Measurements from ENCODE around the gene MAP3K15.

Gene MAP3K15

DNA sequence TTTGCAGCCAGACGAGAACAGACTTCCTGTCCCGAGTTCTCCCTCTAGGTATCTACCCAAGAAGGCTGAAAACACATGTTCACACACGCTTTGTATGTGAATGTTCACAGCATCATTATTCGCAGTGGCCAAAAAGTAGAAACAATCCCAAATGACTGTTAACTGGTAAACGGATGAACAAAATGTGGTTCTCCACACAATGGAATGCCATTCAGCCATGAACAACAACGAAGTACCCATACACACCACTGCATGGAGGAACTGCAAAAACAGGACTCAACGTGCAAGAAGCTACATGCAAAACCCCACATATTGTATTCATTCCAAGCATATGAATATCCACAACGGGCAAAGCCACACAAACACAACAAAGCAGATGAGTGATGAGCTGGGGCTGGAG, 126.6 kb downstream of the MAP3K15 start:
- no peak for DNase-seq

DNA sequence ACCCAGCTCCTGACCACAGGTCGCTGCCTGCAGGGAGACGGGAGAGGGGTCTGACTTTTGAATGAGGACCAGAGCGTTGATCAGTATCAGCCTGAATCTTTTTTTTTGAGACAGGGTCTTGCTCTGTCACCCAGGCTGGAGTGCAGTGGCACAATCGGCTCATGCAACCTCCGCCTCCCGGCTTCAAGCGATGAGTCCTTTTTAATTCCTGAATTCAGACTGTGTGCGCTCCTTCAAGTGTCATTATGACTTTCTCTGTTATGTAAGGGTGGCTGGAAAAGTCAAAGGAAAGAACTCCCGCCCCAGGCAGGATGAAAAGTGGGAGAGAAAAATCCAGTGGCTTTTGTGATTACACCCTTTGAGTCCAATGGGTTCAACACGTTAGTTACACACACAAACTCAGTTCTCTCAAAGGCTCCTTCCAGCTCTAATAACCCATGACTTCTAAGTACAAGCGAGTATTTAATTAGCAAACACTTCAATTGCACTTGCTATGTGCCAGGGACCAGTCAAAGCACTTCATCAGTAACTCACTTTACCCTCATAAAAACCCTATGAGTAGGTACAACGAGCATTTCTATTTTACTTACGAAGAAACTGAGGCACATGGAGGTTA, 127.1 kb downstream of the MAP3K15 start:
- no peak for DNase-seq

DNA sequence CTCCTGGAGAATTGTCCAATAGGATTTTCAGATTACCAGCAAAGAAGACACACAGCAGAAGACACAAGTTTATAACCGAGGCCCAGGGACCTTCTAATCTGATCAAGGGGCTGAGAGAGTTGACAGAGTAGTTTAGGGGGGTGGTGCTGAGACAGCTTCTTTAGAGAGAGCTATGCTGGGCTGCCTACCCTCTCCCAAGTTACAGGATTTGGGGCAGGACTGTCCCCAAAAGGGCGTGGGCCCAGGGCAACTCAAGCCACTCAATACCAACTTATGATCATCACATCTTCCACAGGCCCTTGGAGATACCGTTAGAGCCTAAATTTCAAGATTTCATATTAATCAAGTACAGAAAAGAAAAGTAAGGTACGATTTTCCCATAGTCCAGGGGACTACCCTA, 128.6 kb downstream of the MAP3K15 start:
- no peak for DNase-seq

DNA sequence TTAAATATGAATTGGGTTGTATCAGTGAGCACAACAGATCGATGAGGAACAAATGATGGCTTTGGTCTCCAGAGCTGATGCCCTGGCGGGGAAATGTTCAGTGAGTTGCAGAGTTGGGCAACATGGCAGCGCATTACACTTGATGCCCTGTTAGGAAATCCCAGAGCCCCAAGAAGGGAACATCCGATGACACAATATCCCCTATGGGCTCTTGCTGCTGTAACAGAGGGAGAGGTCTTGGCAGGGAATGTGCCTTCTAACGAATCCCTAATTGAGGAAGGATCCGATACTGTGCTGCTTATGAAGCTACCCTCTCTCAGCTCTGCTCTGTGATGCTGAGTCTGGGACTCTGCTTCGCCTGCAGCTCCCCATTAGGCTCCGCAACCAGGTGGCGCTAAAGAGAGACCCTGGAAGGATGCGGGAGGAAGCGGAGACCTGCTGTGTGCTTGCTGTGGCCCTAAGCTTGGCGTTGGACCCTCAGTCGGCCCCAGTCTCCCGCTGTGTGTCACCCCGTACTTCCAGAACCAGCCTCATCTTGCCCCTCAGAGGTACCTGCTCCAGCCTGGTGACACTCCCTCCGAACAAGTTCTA, 132.7 kb downstream of the MAP3K15 start:
- DNase-seq, result peak in 1 of 2 donors; percentile 42

DNA sequence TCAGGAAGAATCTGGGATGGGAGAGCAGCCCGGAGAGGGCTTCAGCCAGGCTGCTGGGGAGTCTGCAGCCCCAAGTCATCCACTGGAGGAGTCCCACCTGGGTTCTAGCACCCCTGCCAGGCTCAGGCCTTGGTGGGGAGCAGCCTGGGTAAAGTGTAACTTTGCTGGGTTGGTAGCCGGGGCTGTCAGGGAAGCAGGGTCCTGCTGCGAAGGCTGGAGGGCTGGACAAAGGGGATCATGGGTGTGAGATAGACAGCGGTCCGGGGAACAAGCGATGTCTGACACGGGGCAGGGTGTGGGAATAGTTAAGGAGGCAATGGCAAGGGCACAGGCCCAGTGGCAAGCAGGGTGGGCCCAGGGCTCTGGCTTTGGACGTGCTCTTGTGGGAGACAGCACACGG, 134.0 kb downstream of the MAP3K15 start:
- DNase-seq, result no peak

DNA sequence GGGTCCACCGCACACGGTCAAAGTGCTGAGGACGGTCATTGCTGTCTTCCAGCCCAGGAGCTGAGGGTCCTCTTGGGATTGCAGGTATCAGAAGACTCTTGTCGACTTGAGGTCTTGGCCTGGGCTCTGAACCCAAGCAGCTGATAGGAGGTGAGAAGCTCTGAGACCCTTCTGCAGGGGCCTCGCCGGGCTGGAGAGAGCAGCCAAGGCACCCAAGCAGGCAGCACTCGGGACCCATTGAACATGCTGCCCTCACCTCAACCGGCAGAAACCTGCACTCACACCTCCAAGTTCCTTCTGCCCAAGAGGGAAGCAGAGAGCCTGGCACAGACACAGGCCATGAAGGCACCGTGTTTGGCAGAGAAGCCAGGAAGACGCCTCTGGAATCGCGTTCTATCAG, 137.5 kb downstream of the MAP3K15 start:
- DNase-seq, result no peak

DNA sequence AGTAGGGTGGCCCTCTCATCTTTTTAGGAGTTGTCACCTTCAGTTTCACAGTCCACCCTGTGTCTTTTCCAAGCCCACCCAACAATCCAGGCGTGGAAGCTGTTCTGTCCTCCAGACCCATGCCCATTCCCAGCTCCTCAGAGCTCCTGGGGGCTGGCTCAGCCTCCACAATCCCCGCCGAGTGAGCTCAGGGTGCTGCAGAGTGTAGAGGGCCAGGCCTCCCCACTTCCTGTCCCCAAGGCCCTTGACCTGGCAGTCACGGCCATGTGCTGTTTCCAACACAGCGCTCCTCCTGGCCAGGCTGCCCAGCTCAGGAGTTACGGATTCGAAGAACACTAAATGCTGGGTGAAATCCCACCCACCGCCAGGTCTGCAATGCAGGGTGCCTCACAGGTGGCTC, 139.8 kb downstream of the MAP3K15 start:
- DNase-seq, result no peak

DNA sequence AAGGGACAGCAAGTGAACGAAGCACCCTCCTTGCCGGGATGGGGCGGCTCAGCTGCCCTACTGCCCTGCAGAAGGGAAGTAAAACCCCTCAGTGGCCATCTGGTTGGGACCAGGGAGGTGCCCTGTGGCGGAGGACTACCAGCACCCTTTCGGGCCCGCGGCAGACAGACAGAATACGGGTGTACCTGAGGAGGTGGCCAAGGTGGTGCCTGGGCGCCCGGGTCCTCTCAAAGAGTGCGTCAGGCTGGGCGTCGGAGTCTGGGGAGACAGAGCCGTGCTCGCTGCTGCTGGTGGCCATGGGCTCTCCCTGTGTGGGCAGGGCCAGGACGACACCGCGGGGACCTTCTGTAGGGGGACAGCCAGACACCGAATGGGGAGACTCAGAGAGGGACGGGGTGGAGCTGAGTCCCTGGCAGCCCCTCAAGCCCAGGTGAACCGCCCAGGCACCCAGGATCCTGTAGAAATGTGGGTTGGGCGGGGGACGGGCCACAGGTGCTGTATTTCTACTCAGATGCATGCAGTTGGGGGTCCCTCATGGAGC, 141.9 kb downstream of the MAP3K15 start:
- no peak for DNase-seq

DNA sequence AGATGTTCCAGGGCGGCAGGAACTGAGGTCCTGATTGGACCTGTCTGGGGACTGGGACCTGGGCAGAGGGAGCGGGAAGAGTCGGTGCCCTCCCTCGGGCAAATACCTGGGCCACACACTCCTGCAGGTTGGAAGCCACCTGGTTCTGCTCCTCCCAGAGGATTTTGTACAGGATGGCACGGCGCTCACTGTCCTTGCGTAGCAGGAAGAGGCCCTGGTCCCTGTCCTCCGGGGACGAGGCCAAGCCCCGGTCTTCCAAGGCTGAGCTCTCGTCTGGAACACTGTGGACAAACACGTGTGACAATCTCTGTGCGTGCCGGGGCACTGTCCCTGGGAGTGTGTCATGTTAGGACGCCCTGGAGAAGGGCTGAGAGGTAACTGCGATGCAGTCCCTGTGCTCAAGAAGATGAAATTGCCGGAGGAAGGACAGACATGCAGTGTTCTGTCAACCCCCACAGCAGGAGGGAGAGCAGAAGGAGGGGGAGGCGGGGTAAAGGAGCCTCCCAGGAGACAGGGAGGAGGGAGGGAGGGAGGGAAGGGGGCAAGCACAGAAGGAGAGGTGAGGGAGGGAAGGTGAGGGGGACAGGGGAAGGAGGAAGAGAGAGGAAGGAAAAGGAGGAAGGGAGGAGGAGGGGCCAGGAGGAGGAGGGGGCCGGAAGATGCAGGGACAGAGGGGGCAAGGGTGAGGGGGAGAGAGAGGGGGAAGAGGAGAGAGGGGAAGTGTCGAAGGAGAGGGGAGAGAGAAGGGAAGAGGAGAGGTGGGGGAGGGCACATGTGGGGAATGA, 142.6 kb downstream of the MAP3K15 start:
- DNase-seq, result no peak

DNA sequence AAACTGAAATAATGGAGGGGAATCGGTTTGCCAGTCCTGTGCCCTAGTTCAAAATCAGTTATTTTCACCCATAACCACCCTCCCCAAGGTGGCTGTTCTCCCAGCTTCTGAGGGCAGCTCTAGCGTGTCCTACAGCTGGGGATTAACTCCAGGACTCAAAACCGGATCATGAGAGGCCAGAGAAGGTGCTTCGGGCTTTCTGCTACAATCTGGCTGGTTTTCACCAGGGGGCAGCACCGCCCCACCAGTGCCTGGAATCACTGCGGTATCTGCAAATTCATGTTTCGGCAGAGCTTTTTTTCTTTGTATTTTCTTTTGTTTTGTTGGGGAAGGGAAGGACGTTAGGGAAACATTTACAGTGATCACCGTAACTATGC, 143.2 kb downstream of the MAP3K15 start:
- DNase-seq, result peak; percentile 62 to 64

DNA sequence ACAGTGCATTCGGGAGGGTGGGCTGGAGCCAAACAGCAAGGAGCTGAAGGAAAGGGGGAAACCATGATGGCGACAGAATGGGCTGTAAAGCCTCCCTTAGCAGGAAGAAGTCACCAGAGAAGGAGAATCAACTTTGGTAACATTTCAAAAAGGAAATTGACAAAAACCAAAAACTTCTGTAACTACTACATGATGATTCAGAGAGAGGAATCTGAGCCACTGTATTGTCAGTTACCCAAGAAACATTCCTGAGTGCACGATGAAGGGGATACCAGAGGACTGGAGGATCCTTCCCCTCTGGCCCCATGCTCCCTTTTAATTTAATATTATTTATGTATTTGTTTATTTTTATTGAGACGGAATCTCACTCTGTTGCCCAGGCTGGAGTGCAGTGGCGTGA, 145.2 kb downstream of the MAP3K15 start:
- no peak for DNase-seq

DNA sequence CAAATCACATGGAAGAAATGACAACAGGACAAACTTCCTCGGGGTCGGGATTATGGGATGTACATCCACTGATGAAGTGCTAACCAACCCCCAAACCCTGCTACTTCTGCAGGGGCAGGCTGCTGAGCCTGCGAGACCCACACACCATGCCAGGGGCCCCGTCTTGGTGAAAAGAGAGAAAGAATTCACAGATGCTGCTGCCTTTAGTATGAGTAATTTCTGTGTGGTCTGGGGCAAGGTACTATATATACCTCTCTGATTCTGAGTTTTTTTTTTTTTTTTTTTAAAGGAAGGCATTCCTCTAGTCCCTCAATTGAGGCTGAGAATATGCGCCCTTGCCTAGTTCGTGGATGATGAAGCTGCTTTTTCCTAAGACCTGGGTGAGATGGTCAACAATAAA, 146.7 kb downstream of the MAP3K15 start:
- DNase-seq, result no peak

DNA sequence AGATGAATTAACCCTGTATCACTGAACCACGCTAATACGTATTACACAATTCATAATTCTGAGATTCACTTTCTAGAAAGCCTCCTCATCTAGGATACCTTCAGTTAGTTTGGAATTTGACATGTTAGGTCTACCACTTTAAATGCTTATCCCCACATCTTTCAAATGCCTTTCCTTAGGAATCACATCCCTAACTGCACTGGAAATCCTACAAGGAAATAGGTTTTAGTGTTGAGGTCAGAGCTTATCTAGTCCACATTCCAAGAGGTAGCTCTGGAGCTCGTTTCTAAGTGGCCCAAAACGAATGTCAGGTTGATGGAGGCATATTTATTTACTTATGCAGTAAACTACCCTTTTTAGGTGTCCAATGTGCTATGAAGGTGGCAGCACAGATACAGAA, 153.6 kb downstream of the MAP3K15 start:
- DNase-seq, result no peak

DNA sequence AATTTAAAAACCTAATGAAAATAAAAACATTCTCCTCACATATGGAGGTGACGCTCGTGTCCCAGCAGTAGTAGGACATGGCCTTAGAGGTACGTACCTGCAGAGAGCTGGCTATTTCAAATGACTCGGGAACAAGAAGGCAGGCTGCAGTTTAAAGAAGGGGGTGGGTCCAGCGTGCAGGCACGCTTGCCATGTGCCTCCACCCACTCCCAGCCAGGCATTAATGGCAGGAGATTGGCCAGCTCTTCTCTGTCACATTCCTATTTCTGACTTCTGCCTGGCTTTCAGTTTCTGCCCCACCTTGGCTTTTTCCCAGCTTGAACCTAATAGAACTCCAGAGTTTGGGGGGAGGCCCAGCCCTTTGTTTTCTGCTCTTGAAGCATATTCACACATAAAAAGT, 154.4 kb downstream of the MAP3K15 start:
- DNase-seq, result no peak

DNA sequence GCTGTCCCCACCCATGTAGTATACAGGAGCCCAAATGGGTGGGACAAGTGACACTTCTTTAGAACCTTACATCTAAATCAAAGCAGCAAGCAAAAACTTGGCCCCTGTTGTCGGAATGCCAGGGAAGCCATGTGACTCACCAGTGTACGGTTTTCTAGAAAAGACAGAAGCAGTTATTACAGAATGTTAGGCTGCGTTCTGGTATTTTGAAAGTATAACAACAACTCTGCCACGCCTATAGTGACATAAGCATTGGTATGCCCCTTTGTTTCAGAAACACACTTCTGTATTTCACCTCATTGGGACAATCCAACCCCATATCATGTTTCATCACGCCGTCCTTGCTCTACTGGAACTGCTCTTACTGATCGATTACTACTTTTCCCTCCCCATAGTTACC, 156.8 kb downstream of the MAP3K15 start:
- DNase-seq, result no peak

DNA sequence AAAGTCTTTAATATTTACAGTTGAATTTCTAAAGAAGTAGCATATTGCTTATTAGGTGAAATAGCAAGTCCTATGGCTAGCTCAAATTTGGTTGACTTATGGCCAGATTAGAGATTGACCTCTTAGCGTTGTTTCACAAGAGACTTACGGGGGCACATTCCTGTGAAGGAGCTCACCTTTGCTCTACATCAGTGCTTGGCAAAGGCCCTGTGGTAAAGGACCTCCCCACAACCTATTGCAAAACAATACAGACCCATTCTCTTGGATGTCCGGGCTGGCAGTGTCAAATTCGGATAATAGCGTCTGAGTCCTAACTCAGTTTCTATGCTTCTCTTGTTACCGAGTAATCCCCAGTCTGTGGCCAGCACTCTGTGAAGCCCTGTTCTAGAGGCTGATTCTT, 160.7 kb downstream of the MAP3K15 start:
- DNase-seq, result no peak

DNA sequence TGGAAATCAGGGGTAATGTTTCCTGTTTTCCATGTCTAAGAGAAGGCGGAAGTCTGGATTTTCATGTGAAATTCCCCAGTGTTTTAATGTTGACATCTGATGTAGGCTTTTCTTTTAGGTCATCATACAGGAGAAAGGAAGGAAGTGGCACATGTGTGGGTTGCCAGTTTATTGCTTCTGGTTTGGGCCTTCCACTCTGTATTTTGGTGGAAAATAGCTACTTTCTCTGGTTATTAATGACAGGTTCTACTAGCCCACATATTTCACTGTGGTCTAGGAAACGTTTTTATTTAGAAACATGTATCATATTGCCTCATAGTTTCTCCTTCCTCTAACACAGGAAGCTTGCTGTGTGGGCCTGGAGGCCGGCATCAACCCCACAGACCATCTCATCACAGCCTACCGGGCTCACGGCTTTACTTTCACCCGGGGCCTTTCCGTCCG, 164.3 kb downstream of the MAP3K15 start:
- peak in 1 of 2 donors; percentile 32 for DNase-seq

DNA sequence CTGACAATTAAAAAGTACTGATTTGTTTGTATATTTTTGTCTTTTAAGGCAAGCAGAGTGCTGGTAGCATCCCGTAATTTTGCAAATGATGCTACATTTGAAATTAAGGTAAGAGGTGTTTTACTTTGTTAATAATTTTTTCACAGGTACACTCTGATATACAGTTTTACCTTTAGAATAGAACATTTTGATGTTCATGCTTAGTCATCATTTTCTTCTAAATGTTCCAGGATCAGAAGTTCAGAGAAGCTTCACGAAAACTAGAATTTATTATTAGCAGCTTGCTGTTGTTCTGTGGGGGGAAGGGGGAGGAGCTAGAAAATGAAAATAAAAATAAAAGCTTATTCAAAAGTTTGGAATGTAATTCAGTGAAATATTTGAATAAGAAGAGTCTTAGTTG, 166.0 kb downstream of the MAP3K15 start:
- no peak for DNase-seq

DNA sequence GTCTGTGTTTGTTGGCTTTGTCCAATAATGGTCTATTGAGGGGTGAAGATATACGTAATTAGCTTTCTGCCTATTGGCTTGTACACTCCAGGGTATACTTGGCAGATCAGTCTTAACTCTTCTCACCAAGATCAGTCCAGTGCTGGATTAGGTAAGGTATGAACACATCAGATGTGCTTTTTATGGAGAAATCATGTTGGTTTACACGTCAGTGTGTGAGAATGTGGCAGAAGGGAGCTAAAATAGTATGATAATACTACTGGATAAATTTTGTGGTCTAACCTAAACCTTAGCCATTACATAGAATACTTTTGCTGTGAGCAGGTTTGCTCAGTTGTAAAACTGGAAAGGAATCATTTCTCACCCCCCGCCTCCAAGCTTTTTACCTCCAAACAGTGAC, 167.4 kb downstream of the MAP3K15 start:
- no peak for DNase-seq

DNA sequence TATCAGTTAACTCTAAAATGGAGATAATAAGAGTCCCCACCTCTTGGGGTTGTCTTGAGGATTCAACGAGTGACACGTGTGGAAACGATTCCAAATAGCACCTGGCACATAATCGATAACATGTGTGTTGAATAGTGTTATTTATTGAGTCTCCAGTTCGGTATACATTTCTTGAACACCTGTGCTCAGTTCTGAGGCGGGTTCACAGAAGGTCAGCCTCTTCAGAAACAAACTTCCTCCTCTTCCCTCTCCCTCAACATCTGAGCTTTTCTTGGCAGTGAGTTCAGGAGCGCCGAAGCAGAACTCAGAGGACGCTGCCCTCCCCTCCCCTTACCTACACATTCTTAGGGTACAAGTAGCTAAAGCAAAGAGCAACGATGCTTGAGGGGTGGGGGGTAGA, 170.6 kb downstream of the MAP3K15 start:
- no peak for DNase-seq

DNA sequence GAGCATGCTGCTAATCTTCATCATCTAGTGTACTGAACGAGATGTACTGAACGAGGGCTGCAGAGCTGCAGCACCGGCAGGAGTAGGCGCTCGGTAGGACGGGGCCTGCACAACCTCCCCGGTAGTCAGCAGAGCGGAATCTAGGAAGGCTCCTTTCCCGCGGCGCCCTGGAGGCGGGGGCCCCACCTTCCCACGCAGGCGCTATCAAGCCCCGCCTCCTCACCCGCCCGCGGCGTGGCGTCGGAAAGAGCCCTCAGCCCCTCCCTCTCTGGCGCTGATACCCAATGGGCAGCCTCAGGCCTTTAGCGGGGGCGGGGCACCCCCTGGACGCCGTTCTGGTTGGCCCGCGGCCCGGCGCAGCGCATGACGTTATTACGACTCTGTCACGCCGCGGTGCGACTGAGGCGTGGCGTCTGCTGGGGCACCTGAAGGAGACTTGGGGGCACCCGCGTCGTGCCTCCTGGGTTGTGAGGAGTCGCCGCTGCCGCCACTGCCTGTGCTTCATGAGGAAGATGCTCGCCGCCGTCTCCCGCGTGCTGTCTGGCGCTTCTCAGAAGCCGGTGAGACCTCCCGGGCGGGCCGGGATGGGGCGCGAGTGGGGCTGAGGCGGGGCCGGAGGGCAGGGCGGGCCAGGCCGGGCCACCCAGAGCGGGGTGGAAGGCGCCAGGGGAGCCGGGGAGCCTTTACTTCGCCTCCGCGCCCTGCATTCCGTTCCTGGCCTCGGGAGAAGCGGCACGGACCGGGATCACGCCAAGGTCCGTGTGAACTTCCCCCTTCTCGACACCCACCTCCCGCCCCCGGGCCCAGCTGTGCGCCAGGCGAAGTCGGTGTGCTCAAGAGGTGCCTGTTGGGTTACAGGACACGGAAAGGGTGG, 171.5 kb downstream of the MAP3K15 start, which contains the start of gene PDHA1:
Gene PDHA1, plus strand, starts transcription at position 393 of the 874 bp plus-strand sequence. Its CDS starts 111 bp downstream, at position 504.
- peak; percentile 93 for DNase-seq

DNA sequence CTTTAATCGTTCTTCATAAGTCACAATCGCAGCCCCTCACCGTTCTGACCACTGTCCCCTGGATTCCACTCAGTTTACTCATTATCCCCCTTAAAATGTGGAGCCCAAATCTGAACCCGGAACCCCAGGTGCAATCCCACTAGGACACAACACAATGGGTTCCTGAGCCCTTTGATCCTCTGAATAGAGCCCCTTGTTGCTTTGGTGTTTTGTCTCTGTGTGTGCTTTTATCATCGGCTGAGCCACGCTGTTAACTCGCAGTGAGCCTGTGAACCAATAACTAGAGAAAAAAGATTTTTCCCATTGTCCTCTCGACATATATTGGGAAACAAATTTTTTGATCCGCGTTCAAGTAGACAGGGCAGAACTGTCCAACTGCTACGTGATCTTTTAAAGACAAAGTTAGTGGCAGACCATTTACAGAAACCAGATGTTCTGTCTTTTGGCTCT, 172.2 kb downstream of the MAP3K15 start:
- DNase-seq, result no peak

Data from CD4-positive, alpha-beta T cell treated with Interleukin-4 for 1 hour (primary cell).